ENCODE data around the gene RARG. TPM values are rescaled to one million over a fixed set of nuclear protein-coding genes. Genes with fewer than 3 reads are reported as not detected.

The RARG gene
- total RNA-seq, 4 donors from 2014 or later = 15.6 to 26.6 (median 22.9) TPM

GRCh38 chr12:53201639-53202038 lies 30.4 kb downstream of the RARG start:
- TF ChIP-seq POLR2A (IDR thresholded peaks at IDR 0.05) (no peak), EP300 (IDR thresholded peaks at IDR 0.05) (no peak), CTCF (IDR thresholded peaks at IDR 0.05) (no peak), POLR2AphosphoS5 (IDR thresholded peaks at IDR 0.05) (no peak)
- no peaks in the 10 kb centered on the region for H3K36me3 ChIP-seq
- no peak for ATAC-seq
- H3K4me1 ChIP-seq = peaks cover 0 to 20% (median 8%) of the 10 kb centered on the region in 3 donors
- no peak overlapping the region for H3K4me3 ChIP-seq
- H3K9me3 ChIP-seq = no peaks in the 10 kb centered on the region
- H3K27me3 ChIP-seq = no peaks in the 10 kb centered on the region
- 87 to 100% methylated on average over 4 of the region's 4 CpGs for WGBS, 2 donors (ENCODE audit: low coverage in 1 of 2)
- no peak overlapping the region for H3K27ac ChIP-seq

- no peak for ATAC-seq
- H3K9me3 ChIP-seq = no peaks in the 10 kb centered on the region
- H3K27ac ChIP-seq = no peak overlapping the region
- peaks cover 0 to 20% (median 8%) of the 10 kb centered on the region in 3 donors for H3K4me1 ChIP-seq
- H3K36me3 ChIP-seq = no peaks in the 10 kb centered on the region
- 30 to 60% methylated on average over 1 of the region's 1 CpG for WGBS, 2 donors (ENCODE audit: low coverage in 1 of 2)
- no peak for TF ChIP-seq POLR2A (IDR thresholded peaks at IDR 0.05)
- H3K4me3 ChIP-seq = no peak overlapping the region
- no peaks in the 10 kb centered on the region for H3K27me3 ChIP-seq
Measured at GRCh38 chr12:53201177-53201541, 30.9 kb downstream of the RARG start.

- 67 to 86% methylated on average over 5 to 7 of the region's 10 CpGs for WGBS, 2 donors (ENCODE audit: low coverage in 1 of 2)
- no peak overlapping the region for H3K27ac ChIP-seq
Measured at GRCh38 chr12:53200458-53201176, 31.4 kb downstream of the RARG start.

GRCh38 chr12:53200107-53200457 lies 31.9 kb downstream of the RARG start:
- TF ChIP-seq POLR2A (IDR thresholded peaks at IDR 0.05) (no peak), POLR2AphosphoS5 (IDR thresholded peaks at IDR 0.05) (no peak), CTCF (IDR thresholded peaks at IDR 0.05) (no peak), EP300 (IDR thresholded peaks at IDR 0.05) (no peak)
- no peaks in the 10 kb centered on the region for H3K27me3 ChIP-seq
- H3K4me1 ChIP-seq = peaks cover 0 to 22% (median 8%) of the 10 kb centered on the region in 3 donors
- H3K27ac ChIP-seq = no peak overlapping the region
- no peak for ATAC-seq
- no peaks in the 10 kb centered on the region for H3K9me3 ChIP-seq
- H3K36me3 ChIP-seq = no peaks in the 10 kb centered on the region
- no peak overlapping the region for H3K4me3 ChIP-seq
- no CpG with 5 or more reads among the region's 2 CpGs for WGBS, 2 donors (ENCODE audit: low coverage in 1 of 2)

More at GRCh38 chr12:53200458-53201176, 31.4 kb downstream of the RARG start:
- no peak for ATAC-seq
- H3K4me3 ChIP-seq = no peak overlapping the region
- no peaks in the 10 kb centered on the region for H3K36me3 ChIP-seq
- no peaks in the 10 kb centered on the region for H3K27me3 ChIP-seq
- peaks cover 0 to 20% (median 8%) of the 10 kb centered on the region in 3 donors for H3K4me1 ChIP-seq
- no peaks in the 10 kb centered on the region for H3K9me3 ChIP-seq
- no peak for TF ChIP-seq EP300 (IDR thresholded peaks at IDR 0.05)
- TF ChIP-seq CTCF (IDR thresholded peaks at IDR 0.05) = no peak
- no peak for TF ChIP-seq POLR2A (IDR thresholded peaks at IDR 0.05)
- no peak for TF ChIP-seq POLR2AphosphoS5 (IDR thresholded peaks at IDR 0.05)

- Histone ChIP-seq H3K27me3 (no peaks in the 10 kb centered on the region), H3K27ac (no peak overlapping the region), H3K9me3 (no peaks in the 10 kb centered on the region), H3K36me3 (no peaks in the 10 kb centered on the region), H3K4me1 (peaks cover 0 to 25% (median 8%) of the 10 kb centered on the region in 3 donors), H3K4me3 (no peak overlapping the region)
- no peak for ATAC-seq
- TF ChIP-seq EP300 (IDR thresholded peaks at IDR 0.05) (no peak), POLR2AphosphoS5 (IDR thresholded peaks at IDR 0.05) (no peak), CTCF (IDR thresholded peaks at IDR 0.05) (no peak), POLR2A (IDR thresholded peaks at IDR 0.05) (no peak)
- 84 to 100% methylated on average over 2 to 3 of the region's 3 CpGs for WGBS, 2 donors (ENCODE audit: low coverage in 1 of 2)
Measured at GRCh38 chr12:53199700-53200099, 32.3 kb downstream of the RARG start.
